Measurements from ENCODE around the gene SYT5.

Gene SYT5

DNA sequence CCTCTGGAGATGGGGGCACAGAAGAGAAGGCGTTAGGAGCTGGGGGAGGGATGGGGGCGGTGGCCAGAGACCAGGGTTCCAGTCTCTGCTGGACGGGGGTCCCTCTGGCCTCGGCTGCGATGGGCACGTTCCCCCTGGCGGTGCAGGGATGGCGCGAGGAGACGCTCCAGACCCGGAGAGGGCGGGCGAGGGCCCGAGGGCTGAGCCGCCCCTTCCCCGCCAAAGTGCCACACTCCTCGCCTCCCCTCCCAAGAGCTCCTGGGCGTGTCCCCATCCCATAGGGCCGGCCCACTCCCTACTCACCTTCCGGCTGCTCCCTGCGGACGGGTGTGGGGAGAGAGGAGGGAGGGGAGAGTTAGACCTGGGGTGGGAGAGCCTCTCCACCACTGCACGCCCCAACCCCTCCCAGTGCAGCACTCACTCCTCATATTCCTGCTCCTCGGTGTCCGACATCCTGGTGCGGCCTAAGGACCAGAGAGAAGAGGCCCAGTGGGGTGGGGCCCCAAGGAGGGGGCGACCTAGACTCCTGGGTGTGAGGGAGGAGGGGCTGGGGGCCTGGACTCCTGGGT is 33.3 kb downstream of the SYT5 start:
- DNase-seq (ENCODE audit: low read depth) = no peak

DNA sequence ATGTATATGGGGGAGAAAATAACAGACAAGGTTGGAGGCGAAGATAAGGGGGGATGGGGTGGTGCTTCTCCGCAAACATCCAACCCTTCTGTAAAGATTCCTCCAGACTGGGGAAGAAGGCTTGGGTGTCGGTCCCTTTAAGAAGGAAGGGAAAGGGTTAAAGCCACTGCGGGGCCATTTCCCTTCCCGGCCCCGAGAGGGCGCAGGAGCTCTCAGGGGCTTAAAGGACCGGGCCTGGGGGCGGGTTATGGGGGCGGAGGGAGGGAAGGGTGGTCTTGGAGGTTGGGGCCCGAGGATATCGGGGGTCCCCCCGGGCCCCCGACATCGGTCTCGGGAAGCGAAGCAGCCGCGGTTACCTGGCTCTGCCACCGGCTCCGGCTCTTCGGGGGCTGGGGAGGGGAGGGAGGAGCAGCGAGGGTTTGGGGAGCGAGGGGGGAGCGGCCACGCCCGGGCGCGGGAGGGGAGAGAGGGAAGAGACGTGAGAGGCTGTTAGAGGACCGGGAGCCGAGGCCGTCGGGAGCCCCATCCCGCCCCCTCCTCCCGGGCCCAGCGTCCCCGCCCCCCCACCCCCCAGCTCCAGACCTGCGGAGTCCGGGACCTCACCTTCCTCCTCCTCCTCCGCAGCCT is 33.9 kb downstream of the SYT5 start:
- no peak for DNase-seq (ENCODE audit: low read depth)

DNA sequence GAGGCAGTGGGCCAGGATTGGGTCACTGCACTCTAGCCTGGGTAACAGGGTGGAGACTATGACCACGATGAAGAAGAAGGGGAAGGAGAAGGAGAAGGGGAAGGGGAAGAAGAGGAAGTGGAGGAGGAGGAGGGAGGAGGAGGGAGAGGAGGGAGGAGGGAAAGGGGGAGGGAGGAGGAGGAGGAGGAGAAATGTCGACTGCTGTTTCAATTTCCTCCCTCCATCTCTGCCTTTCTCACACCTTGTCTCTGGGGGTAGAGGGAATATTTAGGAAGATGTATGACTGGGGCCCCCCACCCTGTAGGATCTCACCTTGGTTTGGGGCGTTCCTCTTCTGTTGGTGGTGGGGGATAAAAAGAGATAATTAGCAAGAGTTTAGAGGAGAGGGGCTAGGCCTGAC is 34.9 kb downstream of the SYT5 start:
- DNase-seq (ENCODE audit: low read depth) = no peak

DNA sequence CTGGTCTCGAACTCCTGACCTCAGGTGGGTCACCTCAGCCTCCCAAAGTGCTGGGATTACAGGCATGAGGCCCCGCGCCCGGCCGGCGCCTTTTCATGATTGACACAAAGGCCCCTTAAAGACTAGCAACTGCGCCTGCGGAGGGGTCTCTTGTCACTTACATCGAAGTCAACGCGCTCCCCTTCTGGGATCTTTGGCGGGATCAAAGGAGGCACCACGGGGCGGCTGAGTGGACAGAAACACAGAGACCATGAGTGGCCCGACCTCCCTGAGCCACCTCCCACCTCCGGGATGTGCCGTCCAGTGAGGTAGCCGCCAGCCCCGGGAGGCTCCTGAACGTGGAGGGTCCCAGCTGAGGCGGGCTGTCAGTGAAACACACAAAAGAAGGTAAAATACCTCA is 38.4 kb downstream of the SYT5 start:
- no peak for DNase-seq (ENCODE audit: low read depth)

DNA sequence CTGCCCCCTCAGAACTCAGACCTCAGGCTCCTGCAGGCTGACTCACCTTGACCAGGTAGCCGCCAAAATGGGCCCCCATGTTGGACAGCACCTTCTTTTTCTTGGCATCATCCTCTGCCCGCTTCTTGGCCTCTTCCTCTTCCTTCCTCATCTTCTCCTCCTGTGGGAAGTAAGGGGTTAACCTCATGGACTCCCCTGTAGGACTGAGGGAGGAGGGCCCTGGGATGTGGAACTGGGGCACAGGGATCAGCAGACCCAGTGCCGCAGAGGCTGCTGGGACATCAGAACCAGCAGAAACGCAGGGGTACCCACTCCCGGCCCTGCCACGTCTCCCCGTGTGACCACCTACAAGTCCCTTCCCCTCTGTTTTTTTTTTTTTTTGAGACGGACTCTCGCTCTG is 42.2 kb downstream of the SYT5 start:
- no peak for DNase-seq (ENCODE audit: low read depth)

DNA sequence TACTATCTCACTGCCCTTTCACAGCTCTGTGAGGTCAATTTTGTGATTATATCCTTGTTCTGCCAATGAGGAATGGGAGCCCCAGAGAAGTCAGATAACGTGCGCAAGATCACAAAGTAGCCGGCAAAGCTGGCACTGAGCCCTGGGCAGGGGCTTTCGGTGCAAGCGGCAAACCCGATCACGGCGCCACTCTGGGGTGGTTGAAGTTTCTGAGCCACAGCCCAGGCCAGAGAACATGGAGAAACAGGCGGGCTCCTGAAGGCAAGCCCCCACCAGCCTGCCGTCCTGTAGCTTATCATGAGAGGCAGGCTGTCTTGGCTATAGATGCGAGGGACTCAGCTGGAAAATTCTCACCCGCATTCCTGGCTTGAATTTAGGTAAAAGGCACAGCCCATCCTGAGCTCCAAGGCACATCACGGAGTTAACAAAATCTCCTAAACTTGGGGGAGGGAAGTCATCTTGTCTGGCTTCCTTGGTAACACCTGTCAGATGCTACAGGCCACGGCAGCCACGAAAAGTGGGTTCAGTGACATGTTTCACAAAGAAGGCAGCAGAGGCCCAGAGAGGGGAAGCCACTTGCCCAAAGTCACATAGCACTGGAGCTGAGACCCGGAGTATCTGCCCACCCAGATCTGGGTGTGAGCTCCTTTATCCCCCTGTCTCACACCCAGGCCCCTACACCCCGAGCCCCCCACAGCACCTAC is 43.5 kb downstream of the SYT5 start:
- no peak for DNase-seq (ENCODE audit: low read depth)

DNA sequence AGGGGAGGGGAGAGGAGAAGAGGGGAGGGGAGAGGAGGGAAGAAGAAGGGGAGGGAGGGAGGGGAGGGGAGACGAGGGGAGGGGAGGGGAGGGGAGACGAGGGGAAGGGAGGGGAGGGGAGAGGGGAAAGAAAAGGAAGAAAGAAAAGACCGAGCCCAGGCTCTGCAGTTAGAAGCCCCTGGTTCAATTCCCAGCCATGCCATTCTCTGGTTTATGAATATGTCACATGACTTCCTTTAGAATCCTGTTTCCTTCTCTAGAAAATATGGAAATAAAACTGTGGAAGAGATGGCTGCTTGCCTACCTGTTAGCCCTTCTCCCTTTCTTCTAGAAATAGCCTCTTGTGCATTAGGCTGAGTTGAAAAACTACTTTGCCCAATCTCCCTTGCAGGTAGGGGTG is 45.4 kb downstream of the SYT5 start:
- DNase-seq (ENCODE audit: low read depth) = no peak

DNA sequence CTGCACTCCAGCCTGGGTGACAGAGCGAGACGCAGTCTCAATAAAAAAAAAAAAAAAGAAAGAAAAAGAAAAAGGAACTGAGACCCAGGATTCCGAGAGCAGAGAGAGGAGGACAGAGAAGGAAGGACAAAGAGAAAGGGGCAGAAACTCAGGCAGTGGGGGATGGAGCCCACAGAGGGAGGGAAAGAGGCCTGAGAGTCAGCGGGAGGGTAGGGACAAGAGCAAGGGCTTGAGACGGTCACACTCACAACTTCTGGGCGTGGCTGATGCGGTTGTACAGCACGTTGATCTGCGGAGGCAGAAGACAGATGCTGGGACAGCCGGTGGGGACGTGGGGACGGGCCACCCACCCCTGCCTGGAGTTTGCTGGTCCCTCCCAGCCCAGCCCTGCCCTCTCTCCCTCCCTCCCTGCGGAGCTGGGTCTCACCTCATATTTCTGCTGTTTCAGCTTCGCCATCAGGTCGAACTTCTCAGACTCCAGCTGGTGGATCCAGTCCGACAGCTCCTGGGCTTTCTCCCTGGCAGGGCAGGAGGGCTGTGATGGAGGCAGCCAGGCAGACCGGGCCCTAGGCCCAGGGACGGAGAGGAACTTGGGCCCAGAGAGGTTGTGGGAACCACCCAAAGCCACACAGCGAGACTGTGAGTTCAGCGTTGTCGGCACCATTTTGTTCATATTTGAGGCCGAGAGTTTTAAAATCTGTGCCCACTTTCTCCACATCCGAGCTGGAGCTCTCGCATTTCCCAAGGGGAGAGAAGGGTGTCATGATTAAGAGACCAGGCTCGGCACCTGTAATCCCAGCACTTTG is 46.2 kb downstream of the SYT5 start:
- no peak for DNase-seq (ENCODE audit: low read depth)

DNA sequence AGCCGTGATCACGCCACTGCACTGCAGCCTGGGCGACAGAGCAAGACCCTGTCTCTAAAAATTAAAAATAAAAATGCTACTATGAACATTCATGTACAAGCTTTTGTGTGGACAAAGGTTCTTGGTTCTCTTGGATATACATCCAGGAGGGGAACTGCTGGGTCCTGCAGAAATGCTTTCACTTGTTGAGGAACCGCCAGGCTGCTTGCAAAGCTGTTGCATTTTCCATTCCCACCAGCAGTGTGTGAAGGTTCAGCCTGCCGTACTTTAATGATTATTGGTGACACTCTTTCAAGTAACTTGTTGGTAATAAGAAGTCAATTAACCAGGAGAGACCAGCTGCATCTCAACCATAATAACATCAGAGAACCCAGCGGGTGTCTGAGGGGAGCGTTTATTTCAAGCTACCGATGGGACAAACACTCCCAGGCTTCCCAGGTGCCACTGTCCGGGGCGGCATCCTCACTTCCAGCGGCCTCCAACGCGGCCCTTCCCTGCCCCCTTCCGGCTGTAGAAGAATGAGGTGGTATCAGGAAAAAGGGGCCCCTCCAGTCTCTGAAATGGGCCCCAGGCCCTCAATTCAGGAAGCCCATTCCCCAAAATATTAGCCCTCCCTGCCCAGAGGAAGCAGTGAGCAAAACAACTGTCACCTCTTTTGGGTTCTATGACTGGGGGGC is 47.5 kb downstream of the SYT5 start:
- no peak for DNase-seq (ENCODE audit: low read depth)

DNA sequence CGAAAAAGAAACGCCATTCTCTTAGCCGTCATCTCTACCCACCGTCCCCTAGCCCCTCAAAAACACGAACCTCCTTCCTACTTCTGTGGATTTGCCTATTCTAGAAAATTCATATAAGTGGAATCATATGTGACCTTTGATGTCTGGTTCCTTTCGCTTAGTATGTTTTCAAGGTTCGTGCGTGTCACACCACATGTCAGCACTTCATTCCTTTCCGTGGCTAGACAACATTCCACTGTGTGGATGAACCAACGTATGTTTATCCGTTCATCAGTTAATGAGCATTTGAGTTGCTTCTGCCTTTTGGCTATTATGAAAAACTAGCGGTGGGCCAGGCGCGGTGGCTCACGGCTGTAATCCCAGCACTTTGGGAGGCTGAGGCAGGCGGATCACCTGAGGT is 48.7 kb downstream of the SYT5 start:
- peak; percentile 27 for DNase-seq (ENCODE audit: low read depth)

Measured in GM04503 (cell line).